HepG2 (cell line): ENCODE measurements around the gene ETV5. TPM values are rescaled to one million over a fixed set of nuclear protein-coding genes. Genes with fewer than 3 reads are reported as not detected.

Experiments
- BORCS8-MEF2B ChIP-seq: sonication (generic); formaldehyde crosslinking; IDR thresholded peaks from 2 replicates; pipeline ENCODE4 v1.8.0; 2022; ENCODE audit warnings: mild to moderate bottlenecking, missing genetic modification reagents
- GABPB1 ChIP-seq: IDR thresholded peaks from 2 replicates; pipeline ENCODE4 v1.6.1; 2016; ENCODE audit warnings: mild to moderate bottlenecking, missing genetic modification reagents, moderate library complexity, missing compliant biosample characterization
- IRX3 ChIP-seq: sonication (generic); formaldehyde crosslinking; IDR thresholded peaks from 2 replicates; pipeline ENCODE4 v1.8.1; 2023; ENCODE audit warnings: mild to moderate bottlenecking, low read depth, missing genetic modification reagents, borderline replicate concordance
- KDM5B ChIP-seq: sonication (generic); formaldehyde crosslinking; IDR thresholded peaks from 2 replicates; pipeline ENCODE4 v1.4.0; 2020; ENCODE audit warnings: missing genetic modification reagents, mild to moderate bottlenecking, borderline replicate concordance
- MAZ ChIP-seq, 2 experiments: sonication (generic) in 1 of 2; formaldehyde crosslinking in 1 of 2; IDR thresholded peaks; 2 replicates each; pipeline versions ENCODE4 v1.5.0 to v1.6.1; 2012 to 2020; ENCODE audit warnings: low read depth in 2 of 2, mild to moderate bottlenecking in 2 of 2, borderline replicate concordance in 1 of 2, improper control_type of control experiment in 1 of 2, low read length in 1 of 2, missing genetic modification reagents in 1 of 2, moderate library complexity in 1 of 2
- SP5 ChIP-seq: IDR thresholded peaks from 2 replicates; pipeline ENCODE4 v1.6.1; 2016; ENCODE audit warnings: low read depth, borderline replicate concordance
- ZFX ChIP-seq: sonication (generic); formaldehyde crosslinking; IDR thresholded peaks from 2 replicates; pipeline ENCODE4 v1.4.0; 2020; ENCODE audit warnings: mild to moderate bottlenecking, low read depth, missing genetic modification reagents, moderate library complexity
- ZMAT3 ChIP-seq: sonication (generic); formaldehyde crosslinking; conservative IDR thresholded peaks from 2 replicates; pipeline ENCODE4 v1.7.0; 2021; ENCODE audit warnings: missing genetic modification reagents
- ZNF224 ChIP-seq: sonication (generic); formaldehyde crosslinking; IDR thresholded peaks from 2 replicates; pipeline ENCODE4 v1.5.0; 2020; ENCODE audit warnings: mild to moderate bottlenecking, missing genetic modification reagents
- ZNF644 ChIP-seq: IDR thresholded peaks from 2 replicates; pipeline ENCODE4 v1.6.1; 2016; ENCODE audit warnings: low read depth
- polyA plus RNA-seq, 8 experiments: library from polyadenylated mRNA; depleted of rRNA in 3 of 8; stranded (reverse) in 7 of 8; unstranded in 1 of 8; fragments of >200 nt; fragmentation: Illumina TruSeq in 4 of 8; extraction: Trizol in 4 of 8; gene quantifications; 2 replicates each; pipeline versions ENCODE4 v1.2.1 to v1.2.3, GENCODE V29; 2011 to 2016; ENCODE audit warnings: low read depth in 4 of 8, missing spikeins in 1 of 8, mixed read lengths in 1 of 8; ENCODE audit not compliant: insufficient read depth in 1 of 8
- total RNA-seq, 5 experiments: library from RNA; depleted of rRNA; stranded (reverse); fragments of >200 nt; fragmentation: Illumina TruSeq; extraction: Trizol; gene quantifications; 2 replicates each; pipeline ENCODE4 v1.2.3, GENCODE V29; 2016; ENCODE audit warnings: low read depth in 1 of 5
- TF ChIP-seq, protein P1 (sequence below): sonication (generic); formaldehyde crosslinking; IDR thresholded peaks from 2 replicates; pipeline ENCODE4 v1.4.0; 2020; ENCODE audit warnings: missing genetic modification reagents
- TF ChIP-seq, protein P2 (sequence below): sonication (generic); formaldehyde crosslinking; IDR thresholded peaks from 2 replicates; pipeline ENCODE4 v1.4.0; 2020; ENCODE audit warnings: missing genetic modification reagents, borderline replicate concordance
- TF ChIP-seq, protein P3 (sequence below): fragments of 450-650 bp; IDR thresholded peaks from 2 replicates; pipeline ENCODE4 v1.6.1; 2016
- TF ChIP-seq, protein P4 (sequence below): sonication (generic); formaldehyde crosslinking; IDR thresholded peaks from 2 replicates; pipeline ENCODE4 v1.8.0; 2022; ENCODE audit warnings: missing genetic modification reagents, mild to moderate bottlenecking, borderline replicate concordance
- TF ChIP-seq, protein P5 (sequence below): sonication (generic); formaldehyde crosslinking; IDR thresholded peaks from 2 replicates; pipeline ENCODE4 v1.5.0; 2020; ENCODE audit warnings: mild to moderate bottlenecking, missing genetic modification reagents

Gene ETV5
- total and polyA plus RNA-seq, 2 of the 13 experiments (the other 11 are each of a cell fraction or from before 2014, with no cell fraction given) = 52.9 to 57.2 TPM

DNA sequence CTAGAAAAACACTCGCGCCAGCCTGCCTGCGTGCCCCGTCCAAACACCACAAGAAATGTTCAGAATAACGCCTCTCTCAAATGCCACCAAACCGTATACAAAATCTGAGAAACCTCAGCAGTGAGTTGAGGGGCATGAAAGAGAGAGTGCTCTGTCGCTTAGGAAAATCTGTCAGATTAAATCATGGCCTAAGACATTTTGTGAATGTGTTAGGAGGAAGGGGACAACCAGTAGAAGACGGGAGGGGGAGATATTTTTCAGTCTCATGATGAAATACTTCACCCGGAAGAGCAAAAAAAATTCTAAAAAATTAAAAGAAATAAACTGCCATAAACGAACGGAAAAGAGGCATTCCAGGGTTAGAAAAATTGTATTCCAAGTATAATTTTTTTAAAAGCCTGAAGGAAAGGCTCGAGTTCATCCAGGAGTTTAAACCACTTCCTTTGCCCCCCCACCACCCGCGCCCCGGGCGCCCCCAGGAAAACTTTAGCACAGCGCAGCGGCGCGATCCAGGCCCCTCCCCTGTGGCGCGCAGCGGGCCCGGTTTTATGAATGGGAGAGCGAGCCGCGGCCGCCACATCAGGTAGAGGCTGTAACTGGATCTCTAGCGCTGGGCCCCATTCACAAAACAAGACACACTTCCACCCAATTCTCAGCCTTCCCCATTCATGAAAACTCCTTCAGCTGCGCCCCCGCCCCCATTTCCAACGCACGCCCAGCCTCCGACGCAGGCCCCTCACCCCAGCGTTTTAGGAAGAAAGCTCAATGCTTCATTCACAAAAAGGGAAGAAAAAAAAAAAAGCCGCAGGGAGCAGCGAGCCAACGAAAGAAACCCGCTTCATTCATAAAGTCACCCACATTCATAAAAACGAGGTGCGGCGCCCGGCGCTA is 1.4 kb downstream of the ETV5 start (continued):
- TF ChIP-seq, protein P1, sequence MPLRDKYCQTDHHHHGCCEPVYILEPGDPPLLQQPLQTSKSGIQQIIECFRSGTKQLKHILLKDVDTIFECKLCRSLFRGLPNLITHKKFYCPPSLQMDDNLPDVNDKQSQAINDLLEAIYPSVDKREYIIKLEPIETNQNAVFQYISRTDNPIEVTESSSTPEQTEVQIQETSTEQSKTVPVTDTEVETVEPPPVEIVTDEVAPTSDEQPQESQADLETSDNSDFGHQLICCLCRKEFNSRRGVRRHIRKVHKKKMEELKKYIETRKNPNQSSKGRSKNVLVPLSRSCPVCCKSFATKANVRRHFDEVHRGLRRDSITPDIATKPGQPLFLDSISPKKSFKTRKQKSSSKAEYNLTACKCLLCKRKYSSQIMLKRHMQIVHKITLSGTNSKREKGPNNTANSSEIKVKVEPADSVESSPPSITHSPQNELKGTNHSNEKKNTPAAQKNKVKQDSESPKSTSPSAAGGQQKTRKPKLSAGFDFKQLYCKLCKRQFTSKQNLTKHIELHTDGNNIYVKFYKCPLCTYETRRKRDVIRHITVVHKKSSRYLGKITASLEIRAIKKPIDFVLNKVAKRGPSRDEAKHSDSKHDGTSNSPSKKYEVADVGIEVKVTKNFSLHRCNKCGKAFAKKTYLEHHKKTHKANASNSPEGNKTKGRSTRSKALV (CRISPR knock-in tag) = 0 out of 2 replicates have a peak, but pooled peaks have one; percentile 38
- TF ChIP-seq, protein P2, sequence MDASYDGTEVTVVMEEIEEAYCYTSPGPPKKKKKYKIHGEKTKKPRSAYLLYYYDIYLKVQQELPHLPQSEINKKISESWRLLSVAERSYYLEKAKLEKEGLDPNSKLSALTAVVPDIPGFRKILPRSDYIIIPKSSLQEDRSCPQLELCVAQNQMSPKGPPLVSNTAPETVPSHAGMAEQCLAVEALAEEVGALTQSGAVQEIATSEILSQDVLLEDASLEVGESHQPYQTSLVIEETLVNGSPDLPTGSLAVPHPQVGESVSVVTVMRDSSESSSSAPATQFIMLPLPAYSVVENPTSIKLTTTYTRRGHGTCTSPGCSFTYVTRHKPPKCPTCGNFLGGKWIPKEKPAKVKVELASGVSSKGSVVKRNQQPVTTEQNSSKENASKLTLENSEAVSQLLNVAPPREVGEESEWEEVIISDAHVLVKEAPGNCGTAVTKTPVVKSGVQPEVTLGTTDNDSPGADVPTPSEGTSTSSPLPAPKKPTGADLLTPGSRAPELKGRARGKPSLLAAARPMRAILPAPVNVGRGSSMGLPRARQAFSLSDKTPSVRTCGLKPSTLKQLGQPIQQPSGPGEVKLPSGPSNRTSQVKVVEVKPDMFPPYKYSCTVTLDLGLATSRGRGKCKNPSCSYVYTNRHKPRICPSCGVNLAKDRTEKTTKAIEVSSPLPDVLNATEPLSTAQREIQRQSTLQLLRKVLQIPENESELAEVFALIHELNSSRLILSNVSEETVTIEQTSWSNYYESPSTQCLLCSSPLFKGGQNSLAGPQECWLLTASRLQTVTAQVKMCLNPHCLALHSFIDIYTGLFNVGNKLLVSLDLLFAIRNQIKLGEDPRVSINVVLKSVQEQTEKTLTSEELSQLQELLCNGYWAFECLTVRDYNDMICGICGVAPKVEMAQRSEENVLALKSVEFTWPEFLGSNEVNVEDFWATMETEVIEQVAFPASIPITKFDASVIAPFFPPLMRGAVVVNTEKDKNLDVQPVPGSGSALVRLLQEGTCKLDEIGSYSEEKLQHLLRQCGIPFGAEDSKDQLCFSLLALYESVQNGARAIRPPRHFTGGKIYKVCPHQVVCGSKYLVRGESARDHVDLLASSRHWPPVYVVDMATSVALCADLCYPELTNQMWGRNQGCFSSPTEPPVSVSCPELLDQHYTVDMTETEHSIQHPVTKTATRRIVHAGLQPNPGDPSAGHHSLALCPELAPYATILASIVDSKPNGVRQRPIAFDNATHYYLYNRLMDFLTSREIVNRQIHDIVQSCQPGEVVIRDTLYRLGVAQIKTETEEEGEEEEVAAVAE = no peak
- TF ChIP-seq SP5 (CRISPR knock-in tag) = no peak
- no peak for TF ChIP-seq ZNF224
- TF ChIP-seq, protein P3, sequence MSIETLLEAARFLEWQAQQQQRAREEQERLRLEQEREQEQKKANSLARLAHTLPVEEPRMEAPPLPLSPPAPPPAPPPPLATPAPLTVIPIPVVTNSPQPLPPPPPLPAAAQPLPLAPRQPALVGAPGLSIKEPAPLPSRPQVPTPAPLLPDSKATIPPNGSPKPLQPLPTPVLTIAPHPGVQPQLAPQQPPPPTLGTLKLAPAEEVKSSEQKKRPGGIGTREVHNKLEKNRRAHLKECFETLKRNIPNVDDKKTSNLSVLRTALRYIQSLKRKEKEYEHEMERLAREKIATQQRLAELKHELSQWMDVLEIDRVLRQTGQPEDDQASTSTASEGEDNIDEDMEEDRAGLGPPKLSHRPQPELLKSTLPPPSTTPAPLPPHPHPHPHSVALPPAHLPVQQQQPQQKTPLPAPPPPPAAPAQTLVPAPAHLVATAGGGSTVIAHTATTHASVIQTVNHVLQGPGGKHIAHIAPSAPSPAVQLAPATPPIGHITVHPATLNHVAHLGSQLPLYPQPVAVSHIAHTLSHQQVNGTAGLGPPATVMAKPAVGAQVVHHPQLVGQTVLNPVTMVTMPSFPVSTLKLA = no peak
- TF ChIP-seq, protein P4, sequence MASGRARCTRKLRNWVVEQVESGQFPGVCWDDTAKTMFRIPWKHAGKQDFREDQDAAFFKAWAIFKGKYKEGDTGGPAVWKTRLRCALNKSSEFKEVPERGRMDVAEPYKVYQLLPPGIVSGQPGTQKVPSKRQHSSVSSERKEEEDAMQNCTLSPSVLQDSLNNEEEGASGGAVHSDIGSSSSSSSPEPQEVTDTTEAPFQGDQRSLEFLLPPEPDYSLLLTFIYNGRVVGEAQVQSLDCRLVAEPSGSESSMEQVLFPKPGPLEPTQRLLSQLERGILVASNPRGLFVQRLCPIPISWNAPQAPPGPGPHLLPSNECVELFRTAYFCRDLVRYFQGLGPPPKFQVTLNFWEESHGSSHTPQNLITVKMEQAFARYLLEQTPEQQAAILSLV (CRISPR knock-in tag) = no peak
- TF ChIP-seq MAZ (IDR thresholded peaks at IDR 0.05; ENCODE audit: borderline replicate concordance, low read depth, low read length) = 0 out of 2 replicates have a peak, but pooled peaks have one; percentile 56
- no peak for TF ChIP-seq MAZ (CRISPR knock-in tag; IDR thresholded peaks at IDR 0.05; ENCODE audit: low read depth)
- no peak for TF ChIP-seq KDM5B (CRISPR knock-in tag)
- TF ChIP-seq BORCS8-MEF2B = 0 out of 2 replicates have a peak, but pooled peaks have one; percentile 19
- TF ChIP-seq GABPB1 = peak; percentile 50; the same call in 1 of the 2 replicates
- TF ChIP-seq IRX3 (CRISPR knock-in tag) = no peak
- TF ChIP-seq, protein P5, sequence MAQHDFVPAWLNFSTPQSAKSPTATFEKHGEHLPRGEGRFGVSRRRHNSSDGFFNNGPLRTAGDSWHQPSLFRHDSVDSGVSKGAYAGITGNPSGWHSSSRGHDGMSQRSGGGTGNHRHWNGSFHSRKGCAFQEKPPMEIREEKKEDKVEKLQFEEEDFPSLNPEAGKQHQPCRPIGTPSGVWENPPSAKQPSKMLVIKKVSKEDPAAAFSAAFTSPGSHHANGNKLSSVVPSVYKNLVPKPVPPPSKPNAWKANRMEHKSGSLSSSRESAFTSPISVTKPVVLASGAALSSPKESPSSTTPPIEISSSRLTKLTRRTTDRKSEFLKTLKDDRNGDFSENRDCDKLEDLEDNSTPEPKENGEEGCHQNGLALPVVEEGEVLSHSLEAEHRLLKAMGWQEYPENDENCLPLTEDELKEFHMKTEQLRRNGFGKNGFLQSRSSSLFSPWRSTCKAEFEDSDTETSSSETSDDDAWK (CRISPR knock-in tag) = no peak
- no peak for TF ChIP-seq ZNF644
- TF ChIP-seq ZFX = peak; percentile 66; the same call in 1 of the 2 replicates
- peak; percentile 49; the same call in 1 of the 2 replicates for TF ChIP-seq ZMAT3 (CRISPR knock-in tag)
